HG03432 (cell line): Measurements from ENCODE around the gene LSR.

ENCODE experiments used
- ATAC-seq: cut with Tn5 transposase; IDR thresholded peaks from one replicate; pipeline ENCODE4 v1.9.1; 2021; ENCODE audit warnings: mild to moderate bottlenecking, moderate library complexity; ENCODE audit not compliant: unreplicated experiment

LSR gene, protein sequence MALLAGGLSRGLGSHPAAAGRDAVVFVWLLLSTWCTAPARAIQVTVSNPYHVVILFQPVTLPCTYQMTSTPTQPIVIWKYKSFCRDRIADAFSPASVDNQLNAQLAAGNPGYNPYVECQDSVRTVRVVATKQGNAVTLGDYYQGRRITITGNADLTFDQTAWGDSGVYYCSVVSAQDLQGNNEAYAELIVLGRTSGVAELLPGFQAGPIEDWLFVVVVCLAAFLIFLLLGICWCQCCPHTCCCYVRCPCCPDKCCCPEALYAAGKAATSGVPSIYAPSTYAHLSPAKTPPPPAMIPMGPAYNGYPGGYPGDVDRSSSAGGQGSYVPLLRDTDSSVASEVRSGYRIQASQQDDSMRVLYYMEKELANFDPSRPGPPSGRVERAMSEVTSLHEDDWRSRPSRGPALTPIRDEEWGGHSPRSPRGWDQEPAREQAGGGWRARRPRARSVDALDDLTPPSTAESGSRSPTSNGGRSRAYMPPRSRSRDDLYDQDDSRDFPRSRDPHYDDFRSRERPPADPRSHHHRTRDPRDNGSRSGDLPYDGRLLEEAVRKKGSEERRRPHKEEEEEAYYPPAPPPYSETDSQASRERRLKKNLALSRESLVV

DNA sequence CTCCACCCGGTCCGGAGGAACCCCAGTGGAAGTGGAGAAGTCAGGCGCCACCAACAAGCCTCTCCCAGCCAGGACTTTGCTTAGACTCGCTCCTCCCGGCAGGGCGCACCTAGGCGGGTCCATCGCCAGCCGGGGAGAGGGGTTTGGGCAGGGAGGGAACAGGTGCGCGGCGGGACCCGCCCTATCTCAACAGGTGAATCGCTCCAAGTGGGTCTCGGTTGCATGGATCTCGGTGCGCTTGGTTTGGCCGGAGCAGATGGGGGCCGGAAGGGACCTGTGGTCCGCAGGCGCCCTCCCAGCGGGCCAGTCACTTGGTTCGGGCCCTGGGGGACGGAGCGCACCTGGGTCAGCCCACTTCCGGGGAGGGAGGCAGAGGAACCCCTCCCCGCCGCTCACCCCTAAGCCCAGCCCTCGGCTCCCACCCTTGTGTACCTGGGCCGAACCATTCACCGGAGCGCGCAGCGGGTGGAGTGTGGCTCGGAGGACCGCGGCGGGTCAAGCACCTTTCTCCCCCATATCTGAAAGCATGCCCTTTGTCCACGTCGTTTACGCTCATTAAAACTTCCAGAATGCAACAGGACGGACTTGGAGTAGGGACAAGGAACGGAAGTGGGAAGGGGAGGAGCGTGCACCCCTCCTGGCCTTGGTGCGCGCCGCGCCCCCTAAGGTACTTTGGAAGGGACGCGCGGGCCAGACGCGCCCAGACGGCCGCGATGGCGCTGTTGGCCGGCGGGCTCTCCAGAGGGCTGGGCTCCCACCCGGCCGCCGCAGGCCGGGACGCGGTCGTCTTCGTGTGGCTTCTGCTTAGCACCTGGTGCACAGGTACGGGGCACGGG lies at the start of gene LSR:
TSS of gene LSR (plus strand) at position 693 of the 836 bp plus-strand sequence. CDS start at position 714, 21 bp downstream.
- ATAC-seq, result peak; percentile 69

DNA sequence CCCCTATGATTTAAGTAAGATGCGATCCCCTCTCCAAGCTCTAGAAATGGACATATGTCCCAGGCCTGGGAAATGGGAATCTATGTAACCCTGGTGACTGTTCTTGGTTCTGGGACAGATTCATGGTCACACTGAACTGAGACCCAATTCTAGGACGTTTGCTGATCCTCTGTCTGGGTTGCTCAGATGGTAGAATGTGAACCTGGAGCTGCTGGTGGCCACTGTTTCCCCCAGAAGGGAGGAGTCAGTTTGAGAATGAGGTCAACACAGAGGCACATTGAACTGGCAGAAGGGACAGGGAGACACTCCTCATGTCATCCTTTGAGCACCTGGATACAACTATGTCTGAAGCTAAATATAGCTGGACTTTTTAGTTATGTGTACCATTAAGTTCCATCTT lies 49.3 kb upstream of the LSR start:
- no peak for ATAC-seq

DNA sequence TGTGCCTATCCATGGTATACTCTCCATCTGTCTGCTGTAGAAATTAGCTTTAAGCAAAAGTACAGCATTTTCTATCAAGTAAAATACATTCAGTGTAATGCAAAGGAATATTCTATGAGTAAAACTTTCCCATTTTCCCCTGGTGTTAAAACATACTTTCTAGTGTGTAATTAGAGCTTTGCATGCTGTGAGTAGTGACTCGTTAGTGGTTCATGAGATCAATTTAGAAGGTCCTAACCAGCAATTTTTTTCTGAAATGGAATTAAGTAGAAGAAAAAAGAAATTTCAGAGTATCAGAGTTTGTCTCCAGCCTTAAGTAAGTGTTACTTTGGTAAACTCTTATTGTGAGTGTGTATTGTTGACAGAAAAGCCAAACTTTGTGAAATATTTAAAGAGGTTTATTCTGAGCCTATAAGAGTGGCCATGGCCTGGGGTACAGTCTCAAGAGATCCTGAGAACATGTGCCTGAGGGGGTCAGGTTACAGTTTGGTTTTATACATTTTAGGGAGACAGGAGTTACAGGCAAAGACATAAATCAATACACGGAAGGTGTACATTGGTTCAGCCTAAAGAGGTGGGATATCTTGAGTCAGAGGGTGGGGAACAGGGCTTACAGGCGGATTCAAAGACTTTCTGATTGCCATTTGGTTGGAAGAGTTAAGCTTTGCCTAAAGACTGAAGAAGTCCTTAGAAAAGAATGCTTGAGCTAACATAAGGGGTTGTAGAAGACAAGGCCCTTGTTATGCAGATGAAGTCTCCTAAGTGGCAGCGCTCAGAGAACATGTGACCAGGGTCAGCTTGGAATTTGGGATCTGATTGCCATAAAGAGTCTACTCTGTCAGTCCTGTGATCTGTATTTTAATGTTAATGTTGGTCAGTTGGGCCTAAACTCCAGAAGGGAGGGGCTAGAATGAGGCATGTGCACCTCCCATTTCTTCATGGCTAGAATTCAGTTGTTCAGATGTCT lies 45.8 kb upstream of the LSR start:
- no peak for ATAC-seq

DNA sequence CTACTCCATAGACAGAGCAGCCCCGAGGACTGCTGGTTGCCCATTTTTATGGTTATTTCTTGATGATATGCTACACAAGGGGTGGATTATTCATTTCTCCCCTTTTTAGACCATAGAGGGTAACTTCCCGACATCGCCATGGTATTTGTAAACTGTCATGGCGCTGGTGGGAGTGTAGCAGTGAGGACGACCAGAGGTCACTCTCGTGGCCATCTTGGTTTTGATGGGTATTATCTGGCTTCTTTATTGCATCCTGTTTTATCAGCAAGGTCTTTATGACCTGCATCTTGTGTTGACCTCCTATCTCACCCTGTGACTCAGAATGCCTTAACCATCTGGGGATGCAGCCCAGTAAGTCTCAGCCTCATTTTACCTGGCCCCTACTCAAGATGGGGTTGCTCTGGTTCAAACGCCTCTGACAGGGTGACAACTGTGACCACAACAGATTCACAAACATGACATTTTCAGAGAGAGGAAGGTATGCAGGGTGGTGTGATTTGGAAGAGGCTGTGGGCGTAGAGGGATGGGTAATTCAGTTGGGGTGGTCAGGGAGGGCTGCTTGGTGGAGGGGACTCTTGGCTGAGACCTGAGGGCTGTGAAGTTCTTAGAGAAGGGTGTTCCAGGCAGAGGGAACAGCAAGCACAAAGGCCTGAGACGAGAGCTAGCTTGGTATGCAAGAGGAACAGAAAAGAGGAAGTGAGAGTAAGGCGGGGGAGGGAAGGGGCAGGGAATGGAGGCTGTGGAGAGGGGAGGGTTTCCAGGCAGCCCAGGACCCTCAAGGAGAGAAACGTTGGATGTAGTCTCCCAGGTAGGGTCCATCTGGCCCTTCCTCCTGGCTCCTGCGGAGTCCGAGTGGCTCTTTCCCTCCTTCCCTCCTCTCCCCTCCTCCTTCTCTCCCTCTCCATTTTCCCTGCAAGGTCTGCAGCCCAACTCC lies 43.7 kb upstream of the LSR start:
- ATAC-seq, result peak; percentile 76

DNA sequence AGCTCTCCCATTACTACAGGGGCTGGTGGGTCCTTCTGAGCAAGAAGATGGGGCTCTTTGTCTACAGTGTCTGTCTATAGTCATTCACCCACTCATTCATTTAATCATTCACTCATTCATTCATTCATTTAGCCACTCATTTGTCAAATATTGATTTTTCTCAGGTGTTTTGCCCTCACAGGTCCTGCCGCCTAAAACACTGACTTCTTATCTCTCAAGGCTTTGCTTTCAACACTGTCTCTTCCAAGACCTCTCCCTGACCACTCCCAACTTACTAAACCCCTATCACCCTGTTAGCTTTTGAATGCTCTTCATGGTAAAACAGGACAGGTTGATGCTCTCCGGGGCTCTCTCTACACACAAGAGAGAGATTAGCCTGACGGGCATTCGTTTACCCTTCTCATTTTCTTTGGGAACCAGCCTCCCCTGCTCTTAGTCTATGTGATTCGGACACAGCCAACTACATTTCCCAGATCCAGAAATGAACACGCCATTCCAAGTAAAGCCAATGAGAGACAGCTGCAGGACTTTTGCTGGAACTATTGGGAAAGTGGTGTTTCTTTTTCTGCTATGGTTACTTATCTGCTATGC lies 43.0 kb upstream of the LSR start:
- ATAC-seq, result peak; percentile 16

DNA sequence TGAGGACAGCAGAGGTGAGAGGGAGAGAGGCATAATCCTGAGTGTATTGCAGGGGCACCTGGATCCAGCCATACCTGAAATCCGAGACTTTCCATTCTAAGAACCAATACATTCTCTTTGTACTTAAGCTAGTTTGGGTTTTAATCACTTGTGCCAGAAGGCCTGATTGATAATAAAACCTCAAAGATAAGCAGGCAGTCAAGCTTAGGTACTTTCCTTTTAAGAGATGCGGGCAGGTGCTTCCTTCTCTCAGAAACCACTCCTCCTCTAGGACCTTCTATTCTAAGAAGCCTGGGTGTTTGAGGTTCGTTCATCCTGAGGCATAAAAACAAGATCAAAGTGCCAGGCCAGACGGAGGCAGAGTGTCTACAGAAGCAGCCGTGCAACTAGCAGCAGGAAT lies 42.4 kb upstream of the LSR start:
- ATAC-seq, result no peak

DNA sequence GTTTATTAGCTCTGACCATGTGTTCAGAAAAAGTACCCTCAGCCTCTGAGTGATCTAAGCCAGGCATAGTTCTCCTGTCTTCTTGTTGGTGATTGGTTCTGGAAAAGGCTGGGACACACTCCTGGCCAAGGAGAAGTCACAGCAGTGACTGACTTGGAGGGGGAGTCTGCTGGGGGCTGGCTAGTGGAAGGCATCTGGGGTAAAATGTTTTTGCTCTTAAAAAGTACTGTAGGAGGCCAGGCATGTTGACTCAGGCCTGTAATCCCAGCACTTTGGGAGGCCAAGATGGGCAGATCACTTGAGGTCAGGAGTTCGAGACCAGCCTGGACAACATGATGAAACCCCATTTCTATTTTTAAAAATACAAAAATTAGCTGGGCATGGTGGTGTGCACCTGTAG lies 41.9 kb upstream of the LSR start:
- no peak for ATAC-seq

DNA sequence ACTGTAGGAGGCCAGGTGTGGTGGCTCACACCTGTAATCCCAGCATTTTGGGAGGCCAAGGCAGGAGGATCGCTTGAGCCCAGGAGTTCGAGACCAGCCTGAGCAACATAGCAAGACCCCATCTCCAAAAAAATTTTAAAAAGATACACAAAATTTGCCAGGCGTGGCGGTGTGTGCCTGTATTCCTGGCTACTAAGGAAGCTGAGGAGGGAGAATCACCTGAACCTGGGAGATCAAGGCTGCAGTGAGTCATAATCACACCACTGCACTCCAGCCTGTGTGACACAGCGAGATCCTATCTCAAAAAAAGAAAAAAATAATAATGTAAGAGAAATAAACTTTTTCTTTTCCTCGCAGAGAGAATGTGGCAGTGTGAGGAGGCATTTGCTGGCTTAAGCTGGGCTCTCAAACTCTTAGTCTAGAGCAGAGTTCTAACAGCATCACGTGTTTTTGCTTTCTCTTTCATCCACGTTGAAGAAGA lies 41.4 kb upstream of the LSR start:
- ATAC-seq, result no peak

DNA sequence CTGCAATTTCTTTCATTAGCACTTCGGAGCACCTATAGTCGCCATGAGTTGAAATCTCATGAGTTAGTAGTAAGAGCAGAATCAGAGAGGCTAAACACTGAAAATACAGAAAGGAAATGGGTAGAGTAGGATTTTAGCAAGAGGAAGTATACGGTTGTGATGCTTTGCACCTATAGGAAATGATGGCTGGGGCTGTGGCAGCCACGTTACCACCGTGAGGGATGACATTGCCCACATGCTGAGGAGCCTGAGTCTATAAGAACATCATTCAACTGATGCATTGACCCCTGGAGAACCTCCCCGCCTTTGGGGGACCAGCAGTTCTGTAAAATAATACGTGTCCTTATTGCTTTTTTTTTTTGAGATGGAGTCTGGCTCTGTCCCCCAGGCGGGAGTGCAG lies 40.7 kb upstream of the LSR start:
- ATAC-seq, result no peak

DNA sequence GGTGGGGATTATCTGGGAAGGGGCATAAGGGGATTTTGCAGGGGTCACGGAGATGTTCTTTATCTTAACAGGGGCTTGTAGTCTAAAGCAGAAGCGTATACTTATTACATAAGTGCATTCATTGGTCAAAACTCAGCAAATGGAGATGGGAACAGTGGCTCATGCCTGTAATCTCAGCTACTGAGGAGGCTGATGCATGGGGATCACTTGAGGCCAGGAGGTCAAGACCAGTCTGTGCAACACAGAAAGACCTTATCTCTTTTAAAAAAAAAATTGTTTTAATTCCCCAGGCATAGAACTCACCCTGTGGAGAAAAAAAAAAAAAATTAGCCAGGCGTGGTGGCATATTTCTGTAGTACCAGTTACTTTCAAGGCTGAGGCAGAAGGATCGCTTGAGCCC lies 39.2 kb upstream of the LSR start:
- ATAC-seq, result no peak

DNA sequence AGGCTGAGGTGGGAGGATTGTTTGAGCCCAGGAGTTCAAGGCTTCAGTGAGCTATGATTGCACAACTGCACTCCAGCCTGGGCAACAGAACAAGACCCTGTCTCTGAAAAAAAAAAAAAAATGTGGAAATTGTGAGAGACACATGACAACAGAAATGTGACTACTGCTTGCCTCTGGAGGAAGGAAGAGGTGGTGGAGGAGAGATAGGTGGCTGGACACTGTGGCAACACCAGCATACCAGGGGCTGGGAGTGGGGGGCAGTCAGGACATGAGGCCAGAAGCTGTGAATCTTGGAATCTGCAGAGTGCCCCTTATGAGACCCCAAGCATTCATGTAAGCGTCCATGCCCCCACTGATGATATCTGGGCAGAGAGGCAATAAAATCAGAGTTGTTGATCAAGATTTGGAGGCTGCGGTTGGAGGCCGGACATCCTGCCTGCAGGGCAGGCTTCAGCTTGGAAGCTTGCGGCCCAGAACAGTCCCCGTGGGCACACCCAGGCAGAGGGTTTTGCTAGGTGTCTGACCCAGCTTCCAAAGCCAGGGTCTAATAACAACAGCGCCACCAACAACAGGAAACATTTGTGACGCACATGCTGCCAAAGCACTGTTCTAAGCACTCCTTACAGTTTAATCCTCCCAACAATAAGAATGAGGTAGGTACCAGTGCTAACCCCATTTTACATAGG lies 37.1 kb upstream of the LSR start:
- ATAC-seq, result no peak

DNA sequence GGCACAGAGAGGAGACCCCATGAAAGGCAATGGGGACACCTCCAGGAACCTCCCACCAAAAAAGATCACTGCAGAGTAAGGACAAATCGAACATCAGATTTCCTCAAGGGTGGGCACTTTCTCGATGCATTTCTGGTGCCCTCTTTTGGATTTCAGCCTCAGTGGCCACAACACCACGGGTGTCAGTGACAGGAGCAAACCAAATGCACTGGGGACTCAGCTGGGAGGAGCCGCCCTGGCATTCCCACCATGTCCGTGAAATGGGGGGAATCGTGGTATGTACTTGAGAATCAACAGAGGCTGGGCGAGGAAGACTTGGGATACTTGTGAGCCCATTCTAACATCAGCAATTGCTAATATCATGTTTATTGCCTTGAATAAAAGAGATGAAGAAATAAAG lies 36.6 kb upstream of the LSR start:
- ATAC-seq, result no peak

DNA sequence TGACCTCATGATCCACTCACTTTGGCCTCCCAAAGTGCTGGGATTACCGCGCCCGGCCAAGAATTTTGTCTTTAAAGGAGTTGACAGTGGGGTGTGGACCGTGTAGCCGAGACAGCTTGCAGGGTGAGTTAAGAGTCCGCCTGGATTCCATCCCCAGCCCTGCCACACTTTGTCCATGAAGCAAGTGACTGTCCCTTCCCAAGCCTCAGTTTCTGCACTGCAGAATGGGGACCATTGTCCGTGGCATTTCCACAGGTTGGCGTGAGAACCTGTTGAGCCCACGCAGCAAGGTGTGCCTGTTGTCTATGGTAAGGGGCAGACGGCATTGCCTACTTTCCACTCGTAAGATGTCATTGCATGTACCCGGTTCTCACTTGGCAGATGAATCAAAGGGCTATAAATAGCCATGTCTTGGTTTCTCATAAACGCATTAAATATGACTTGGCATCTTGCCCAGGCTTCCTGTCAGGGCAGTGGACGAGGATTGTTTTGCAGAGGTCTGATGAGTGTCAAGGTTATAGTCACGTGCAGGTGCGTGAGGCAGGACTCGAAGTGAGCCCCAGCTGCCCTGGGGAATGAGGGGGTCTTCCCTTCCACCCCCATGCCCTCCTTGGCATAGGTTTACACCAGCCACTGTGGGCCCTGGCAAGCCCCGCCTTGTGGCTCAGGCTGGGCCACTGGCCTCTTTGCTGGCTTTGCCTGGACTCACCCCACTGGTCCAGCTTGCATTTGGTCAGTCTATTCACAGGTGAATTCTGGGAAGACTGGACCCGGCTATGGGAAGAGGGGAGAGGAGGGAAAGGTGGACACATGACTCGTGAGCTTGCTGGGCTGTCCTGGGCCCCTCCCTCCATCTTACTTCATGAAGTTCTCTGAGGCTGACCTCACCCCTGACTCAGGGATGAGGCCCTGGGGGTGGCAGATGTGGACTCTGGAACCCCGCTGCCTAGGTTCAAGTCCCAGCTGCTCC lies 34.9 kb upstream of the LSR start:
- peak; percentile 72 for ATAC-seq

DNA sequence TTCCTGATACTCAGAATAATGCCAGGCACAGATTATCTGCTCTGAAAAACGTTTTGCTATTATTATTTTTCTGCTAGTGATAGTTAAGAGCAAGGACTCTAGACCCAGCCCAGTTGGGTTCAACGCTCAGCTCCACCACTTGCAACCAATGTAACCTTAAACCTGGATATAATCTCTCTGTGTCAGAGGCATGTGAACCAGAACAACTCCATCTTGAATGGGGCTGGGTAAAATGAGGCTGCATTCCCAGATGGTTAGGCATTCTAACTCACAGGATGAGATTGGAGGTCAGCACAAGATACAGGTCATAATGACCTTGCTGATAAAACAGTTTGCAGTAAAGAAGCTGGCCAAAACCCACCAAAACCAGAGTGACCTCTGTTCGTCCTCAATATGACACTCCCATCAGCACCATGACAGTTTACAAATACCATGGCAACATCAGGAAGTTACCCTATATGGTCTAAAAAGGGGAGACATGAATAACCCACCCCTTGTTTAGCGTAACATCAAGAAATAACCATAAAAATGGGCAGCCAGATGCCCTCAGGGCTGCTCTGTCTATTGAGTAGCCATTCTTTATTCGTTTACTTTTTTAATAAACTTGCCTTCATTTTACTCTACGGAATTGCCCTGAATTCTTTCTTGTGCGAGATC lies 33.9 kb upstream of the LSR start:
- no peak for ATAC-seq

DNA sequence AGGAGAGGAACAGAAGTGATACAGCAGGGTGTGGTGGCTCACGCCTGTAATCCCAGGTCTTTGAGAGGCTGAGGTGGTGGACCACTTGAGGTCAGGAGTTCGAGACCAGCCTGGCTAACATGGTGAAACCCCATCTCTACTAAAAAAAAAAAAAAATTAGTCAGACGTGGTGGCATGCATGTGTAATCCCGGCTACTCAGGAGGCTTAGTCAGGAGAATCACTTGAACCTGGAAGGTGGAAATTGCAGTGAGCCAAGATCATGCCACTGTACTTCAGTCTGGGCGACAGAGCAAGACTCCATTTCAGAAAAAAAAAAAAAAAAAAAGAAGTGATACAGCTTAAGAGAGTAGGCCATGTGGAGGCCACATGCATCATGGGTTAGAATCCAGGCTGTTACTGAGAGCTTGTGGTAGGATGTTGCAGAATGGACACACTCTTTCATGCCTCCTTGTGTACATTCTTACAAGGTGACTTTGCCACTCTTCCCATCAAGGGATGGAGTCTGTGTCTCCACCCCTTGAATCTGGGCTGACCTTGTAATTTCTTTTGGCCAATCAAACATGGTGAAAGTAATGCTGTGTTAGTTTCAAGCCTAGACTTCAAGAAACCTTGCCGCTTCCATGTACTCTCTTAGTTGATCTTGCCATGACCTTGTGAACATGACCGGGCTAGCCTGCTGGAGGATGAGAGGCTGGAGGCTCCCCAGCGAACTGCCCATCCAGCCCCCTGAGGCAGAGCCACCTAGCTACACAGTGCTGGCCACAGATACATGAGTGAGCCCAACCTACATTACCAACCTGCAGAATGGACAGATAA lies 32.6 kb upstream of the LSR start:
- ATAC-seq, result no peak
